Adrenal gland (tissue), 12 donors: ENCODE data around the gene HCAR2. TPM values are rescaled to one million over a fixed set of nuclear protein-coding genes. Genes with fewer than 3 reads are reported as not detected.
"Not testable (repeated sequence)": the region's sequence is repeated elsewhere in the genome, so short reads cannot be mapped to it uniquely, and the experiment has no call there.

ENCODE experiments used
- DNase-seq, 7 donors: peaks; one replicate each; pipeline ENCODE4 v3.0.0-alpha.2; 2019 to 2020
- H3K27ac ChIP-seq, 5 donors: fragments of 200-600 bp; sonication (generic) in 4 of 5; 1 replicate in 3 of 5; 2 replicates in 2 of 5; pipeline versions ENCODE4 v1.5.1 to v1.8.0; 2016 to 2020; ENCODE audit warnings: mild to moderate bottlenecking in 1 of 5
- H3K27me3 ChIP-seq: fragments of 200-600 bp; 2 replicates; pipeline ENCODE4 v1.8.0; 2021
- H3K36me3 ChIP-seq, 2 donors: fragments of 200-600 bp; replicated peaks in 1 of 2; 1 replicate in 1 of 2; 2 replicates in 1 of 2; pipeline versions ENCODE4 v1.5.1 to v1.8.0; 2018 to 2022
- H3K4me1 ChIP-seq, 2 donors: fragments of 200-600 bp; replicated peaks in 1 of 2; 1 replicate in 1 of 2; 2 replicates in 1 of 2; pipeline versions ENCODE4 v1.5.1 to v1.8.0; 2018 to 2021
- H3K4me3 ChIP-seq, 4 donors: fragments of 200-600 bp; sonication (generic) in 3 of 4; one replicate each; pipeline ENCODE4 v1.5.1; 2016 to 2018
- H3K9me3 ChIP-seq, 3 donors: fragments of 200-600 bp; sonication (generic) in 1 of 3; replicated peaks in 1 of 3; 1 replicate in 2 of 3; 2 replicates in 1 of 3; pipeline versions ENCODE4 v1.5.1 to v1.8.0; 2016 to 2021
- POLR2A ChIP-seq, 2 donors: fragments of 450-650 bp; IDR thresholded peaks; one replicate each; pipeline ENCODE4 v1.6.1; 2017; ENCODE audit warnings: antibody characterized with exemption in 2 of 2, mild to moderate bottlenecking in 2 of 2, moderate library complexity in 1 of 2
- WGBS, 4 donors: extraction: QIAGEN DNeasy Blood & Tissue Kit in 2 of 4; methylation state at CpG; one replicate each; pipeline versions ENCODE4 v1.1.5 to v1.1.7; 2013 to 2017; 5-methylcytosine and 5-hydroxymethylcytosine counted together
- intact Hi-C, 2 donors: fragments of 100-400 bp; cut with DNase I; formaldehyde crosslinking; loops; one replicate each; pipeline versions ENCODE4 v1.14.1 to v1.15.0; 2022 to 2023
- polyA plus RNA-seq, 3 donors: library from polyadenylated mRNA; stranded (reverse); fragments of 200-250 nt in 2 of 3; fragments of 350-450 nt in 1 of 3; fragmentation: Illumina TruSeq in 1 of 3; extraction: RNeasy Lipid Tissue Mini Kit (QIAGEN cat#74804) in 1 of 3; gene quantifications; one replicate each; pipeline ENCODE4 v1.2.3, GENCODE V29; 2013 to 2014
- total RNA-seq, 9 donors: library from RNA; depleted of rRNA in 4 of 9; stranded (reverse); fragments of >200 nt in 4 of 9; fragments of 120-200 nt in 1 of 9; fragmentation: NEBNext Ultra II Directional in 1 of 9; extraction: Animal tissue kit (Norgen Biotek cat#: 25700) in 1 of 9; gene quantifications; one replicate each; pipeline versions ENCODE4 v1.1.0 to v1.2.4, GENCODE V29; 2013 to 2023
- TF ChIP-seq, protein P1 (sequence below), 6 experiments: fragments of 450-650 bp in 4 of 6; fragments of 200-600 bp in 2 of 6; sonication (generic) in 1 of 6; IDR thresholded peaks; 1 replicate in 5 of 6; 2 replicates in 1 of 6; pipeline versions ENCODE4 v1.5.1 to v1.8.0; 2016 to 2021; ENCODE audit warnings: antibody characterized with exemption in 6 of 6, mild to moderate bottlenecking in 2 of 6, moderate library complexity in 1 of 6
- donor health status: healthy with polysubstance abuse.
- donor health status: Bipolar disorder and iron deficiency.
- donor health status: DM: yes; HTN: yes; CAD: no.
- donor health status: DM: no; HTN: no; CAD: no.
- donor health status: DM: no; HTN: no; CAD: no.
- donor health status: DM: yes; HTN: yes; CAD: no.

Gene HCAR2
- total and polyA plus RNA-seq, 12 donors: 0.08 to 0.98 (median 0.23) TPM; not detected in 7

- H3K27ac ChIP-seq: no peak overlapping the region
- WGBS, 4 donors: 87 to 97% (median 94%) methylated on average over 3 of the region's 3 CpGs
Observed at GRCh38 chr12:122661938-122662337, 41.2 kb downstream of the HCAR2 start.

GRCh38 chr12:122661246-122661645, 41.9 kb downstream of the HCAR2 start:
- no peak for DNase-seq
- H3K4me3 ChIP-seq: no peak overlapping the region
- no peaks in the 10 kb centered on the region for H3K36me3 ChIP-seq
- 60 to 88% (median 81%) methylated on average over 4 to 16 of the region's 16 CpGs for WGBS, 4 donors
- H3K9me3 ChIP-seq: no peaks in the 10 kb centered on the region
- TF ChIP-seq POLR2A (IDR thresholded peaks at IDR 0.05): no peak
- TF ChIP-seq, protein P1, sequence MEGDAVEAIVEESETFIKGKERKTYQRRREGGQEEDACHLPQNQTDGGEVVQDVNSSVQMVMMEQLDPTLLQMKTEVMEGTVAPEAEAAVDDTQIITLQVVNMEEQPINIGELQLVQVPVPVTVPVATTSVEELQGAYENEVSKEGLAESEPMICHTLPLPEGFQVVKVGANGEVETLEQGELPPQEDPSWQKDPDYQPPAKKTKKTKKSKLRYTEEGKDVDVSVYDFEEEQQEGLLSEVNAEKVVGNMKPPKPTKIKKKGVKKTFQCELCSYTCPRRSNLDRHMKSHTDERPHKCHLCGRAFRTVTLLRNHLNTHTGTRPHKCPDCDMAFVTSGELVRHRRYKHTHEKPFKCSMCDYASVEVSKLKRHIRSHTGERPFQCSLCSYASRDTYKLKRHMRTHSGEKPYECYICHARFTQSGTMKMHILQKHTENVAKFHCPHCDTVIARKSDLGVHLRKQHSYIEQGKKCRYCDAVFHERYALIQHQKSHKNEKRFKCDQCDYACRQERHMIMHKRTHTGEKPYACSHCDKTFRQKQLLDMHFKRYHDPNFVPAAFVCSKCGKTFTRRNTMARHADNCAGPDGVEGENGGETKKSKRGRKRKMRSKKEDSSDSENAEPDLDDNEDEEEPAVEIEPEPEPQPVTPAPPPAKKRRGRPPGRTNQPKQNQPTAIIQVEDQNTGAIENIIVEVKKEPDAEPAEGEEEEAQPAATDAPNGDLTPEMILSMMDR (IDR thresholded peaks at IDR 0.05): no peak
- no peak overlapping the region for H3K27ac ChIP-seq
- H3K27me3 ChIP-seq: no peaks in the 10 kb centered on the region
- no peaks in the 10 kb centered on the region for H3K4me1 ChIP-seq
- intact Hi-C loops: no loop called here

More at GRCh38 chr12:122661938-122662337, 41.2 kb downstream of the HCAR2 start:
- Histone ChIP-seq H3K27me3 (no peaks in the 10 kb centered on the region), H3K9me3 (no peaks in the 10 kb centered on the region), H3K36me3 (no peaks in the 10 kb centered on the region), H3K4me3 (no peak overlapping the region), H3K4me1 (no peaks in the 10 kb centered on the region)
- intact Hi-C loops: no loop called here
- TF ChIP-seq, protein P1 (IDR thresholded peaks at IDR 0.05): no peak
- TF ChIP-seq POLR2A (IDR thresholded peaks at IDR 0.05): no peak
- no peak for DNase-seq

GRCh38 chr12:122659579-122659978, 43.6 kb downstream of the HCAR2 start:
- peak in 4 of 7 donors; percentile 31 to 60 (median 46) for DNase-seq
- TF ChIP-seq, protein P1 (IDR thresholded peaks at IDR 0.05): no peak
- TF ChIP-seq POLR2A (IDR thresholded peaks at IDR 0.05): no peak
- Histone ChIP-seq H3K9me3 (no peaks in the 10 kb centered on the region), H3K4me3 (no peak overlapping the region), H3K27ac (no peak overlapping the region), H3K36me3 (no peaks in the 10 kb centered on the region), H3K27me3 (no peaks in the 10 kb centered on the region), H3K4me1 (no peaks in the 10 kb centered on the region)
- intact Hi-C loops: no loop called here
- WGBS, 4 donors: 67 to 82% (median 76%) methylated on average over 4 to 6 of the region's 6 CpGs

- no peak for DNase-seq
- H3K36me3 ChIP-seq: no peaks in the 10 kb centered on the region
- 82 to 93% (median 88%) methylated on average over 3 of the region's 3 CpGs for WGBS, 4 donors
- no peak overlapping the region for H3K27ac ChIP-seq
- H3K9me3 ChIP-seq: no peaks in the 10 kb centered on the region
- H3K27me3 ChIP-seq: no peaks in the 10 kb centered on the region
- TF ChIP-seq, protein P1 (IDR thresholded peaks at IDR 0.05): no peak
- TF ChIP-seq POLR2A (IDR thresholded peaks at IDR 0.05): no peak
- no peak overlapping the region for H3K4me3 ChIP-seq
- H3K4me1 ChIP-seq: no peaks in the 10 kb centered on the region
- intact Hi-C loops: no loop called here
Observed at GRCh38 chr12:122656298-122656697, 46.9 kb downstream of the HCAR2 start.

DNA sequence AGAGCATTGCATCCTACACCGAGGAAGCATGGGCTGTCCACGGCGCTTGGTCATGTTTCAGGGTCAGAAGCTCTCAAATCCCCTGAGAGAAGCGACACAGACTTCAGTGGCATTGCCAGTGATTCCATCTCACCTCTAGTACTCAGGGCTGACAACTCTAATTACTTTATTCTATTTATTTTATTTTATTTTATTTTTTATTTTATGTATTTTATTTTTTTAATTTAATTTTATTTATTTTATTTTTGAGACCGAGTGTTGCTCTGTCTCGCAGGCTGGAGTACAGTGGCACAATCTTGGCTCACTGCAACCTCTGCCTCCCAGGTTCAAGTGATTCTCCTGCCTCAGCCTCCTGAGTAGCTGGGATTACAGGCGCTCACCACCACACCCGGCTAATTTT, 49.9 kb downstream of the HCAR2 start:
- H3K27me3 ChIP-seq, H3K27ac ChIP-seq, intact Hi-C loops, H3K4me3 ChIP-seq, H3K4me1 ChIP-seq, H3K36me3 ChIP-seq, DNase-seq, H3K9me3 ChIP-seq: not testable (repeated sequence)
- WGBS, 4 donors: 89 to 91% (median 90%) methylated on average over 8 of the region's 8 CpGs
